Peyer's patch (tissue), 4 donors: ENCODE measurements around the gene SLC30A4.

Source experiments
- POLR2A ChIP-seq, 2 donors: fragments of 450-650 bp; IDR thresholded peaks; one replicate each; pipeline ENCODE4 v1.5.1; 2017; ENCODE audit warnings: antibody characterized with exemption in 2 of 2, mild to moderate bottlenecking in 2 of 2, moderate library complexity in 2 of 2
- TF ChIP-seq, protein P1 (sequence below), 6 experiments: fragments of 450-650 bp in 4 of 6; fragments of 200-600 bp in 2 of 6; sonication (generic) in 1 of 6; IDR thresholded peaks; one replicate each; pipeline ENCODE4 v1.5.1; 2017 to 2019; ENCODE audit warnings: antibody characterized with exemption in 6 of 6, mild to moderate bottlenecking in 3 of 6, moderate library complexity in 1 of 6

DNA sequence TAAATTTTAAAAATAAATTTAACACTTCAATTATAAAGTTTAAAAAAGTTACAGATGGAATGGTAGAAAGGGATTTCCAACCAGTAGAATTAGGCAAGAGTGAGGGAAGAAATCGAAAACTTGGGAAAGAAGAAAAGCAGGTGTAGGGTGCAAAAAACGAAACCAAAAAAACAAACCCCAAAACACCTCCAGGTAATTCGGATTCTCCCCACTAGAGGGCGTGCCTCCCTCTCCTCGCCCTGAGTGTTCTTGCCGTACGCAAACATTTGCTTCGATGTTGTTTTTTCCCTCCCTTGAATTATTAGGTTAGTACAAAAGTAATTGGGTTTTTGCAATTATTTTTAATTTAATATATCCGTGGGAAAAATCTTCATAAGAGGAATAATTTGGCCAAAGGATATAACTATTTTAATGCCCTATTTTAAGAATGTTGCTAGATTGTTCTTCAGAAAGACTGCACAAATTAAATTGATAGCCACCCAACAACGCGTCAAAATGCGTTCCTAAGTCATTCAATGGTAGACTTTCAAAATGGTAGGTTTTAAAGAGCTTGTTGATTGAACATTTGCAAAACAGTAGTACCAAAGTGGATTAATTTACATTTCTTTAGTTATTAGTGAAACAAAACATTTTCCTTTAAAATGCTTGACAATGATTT lies 63.7 kb downstream of the SLC30A4 start:
- TF ChIP-seq, protein P1, sequence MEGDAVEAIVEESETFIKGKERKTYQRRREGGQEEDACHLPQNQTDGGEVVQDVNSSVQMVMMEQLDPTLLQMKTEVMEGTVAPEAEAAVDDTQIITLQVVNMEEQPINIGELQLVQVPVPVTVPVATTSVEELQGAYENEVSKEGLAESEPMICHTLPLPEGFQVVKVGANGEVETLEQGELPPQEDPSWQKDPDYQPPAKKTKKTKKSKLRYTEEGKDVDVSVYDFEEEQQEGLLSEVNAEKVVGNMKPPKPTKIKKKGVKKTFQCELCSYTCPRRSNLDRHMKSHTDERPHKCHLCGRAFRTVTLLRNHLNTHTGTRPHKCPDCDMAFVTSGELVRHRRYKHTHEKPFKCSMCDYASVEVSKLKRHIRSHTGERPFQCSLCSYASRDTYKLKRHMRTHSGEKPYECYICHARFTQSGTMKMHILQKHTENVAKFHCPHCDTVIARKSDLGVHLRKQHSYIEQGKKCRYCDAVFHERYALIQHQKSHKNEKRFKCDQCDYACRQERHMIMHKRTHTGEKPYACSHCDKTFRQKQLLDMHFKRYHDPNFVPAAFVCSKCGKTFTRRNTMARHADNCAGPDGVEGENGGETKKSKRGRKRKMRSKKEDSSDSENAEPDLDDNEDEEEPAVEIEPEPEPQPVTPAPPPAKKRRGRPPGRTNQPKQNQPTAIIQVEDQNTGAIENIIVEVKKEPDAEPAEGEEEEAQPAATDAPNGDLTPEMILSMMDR (IDR thresholded peaks at IDR 0.05) = peak; percentile 83 to 94 (median 88)
- no peak for TF ChIP-seq POLR2A (IDR thresholded peaks at IDR 0.05)
